ENCODE results near the gene NCK1. TPM values are rescaled to one million over a fixed set of nuclear protein-coding genes. Genes with fewer than 3 reads are reported as not detected.

Gene NCK1
- total and polyA plus RNA-seq, 2 experiments from 2014 or later = 28.4 to 28.7 TPM

DNA sequence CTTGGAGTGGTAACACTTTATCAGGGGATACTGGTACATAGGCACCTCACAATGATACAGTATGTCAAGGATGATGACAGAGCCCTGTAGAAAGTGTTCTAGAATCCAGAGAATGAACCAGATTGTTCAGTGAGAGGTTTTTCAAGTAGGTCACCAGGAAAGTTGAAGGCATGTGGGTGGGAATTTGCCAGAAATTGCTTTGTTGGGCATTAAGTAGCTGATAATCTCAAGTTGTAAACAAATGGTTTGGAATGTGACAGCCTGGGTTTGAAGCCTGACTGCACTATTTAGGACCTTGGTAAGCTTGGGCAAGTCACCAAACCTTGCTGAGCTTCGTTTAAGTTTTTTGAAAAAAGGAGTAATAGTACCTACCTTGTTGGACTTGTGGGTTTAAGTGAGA lies 30.5 kb upstream of the NCK1 start:
- no peaks in the 10 kb centered on the region for H3K36me3 ChIP-seq (ENCODE audit: insufficient read depth)
- H3K79me2 ChIP-seq (replicated peaks; ENCODE audit: insufficient read depth) = peaks cover 62% of the 10 kb centered on the region
- TF ChIP-seq ZNF114 (CRISPR knock-in tag; IDR thresholded peaks at IDR 0.05) = no peak
- TF ChIP-seq EZH2 (IDR thresholded peaks at IDR 0.05; ENCODE audit: low read depth, unreplicated experiment) = no peak
- no peak for TF ChIP-seq ZNF331 (CRISPR knock-in tag; IDR thresholded peaks at IDR 0.05; ENCODE audit: low read depth)
- TF ChIP-seq, protein P1, sequence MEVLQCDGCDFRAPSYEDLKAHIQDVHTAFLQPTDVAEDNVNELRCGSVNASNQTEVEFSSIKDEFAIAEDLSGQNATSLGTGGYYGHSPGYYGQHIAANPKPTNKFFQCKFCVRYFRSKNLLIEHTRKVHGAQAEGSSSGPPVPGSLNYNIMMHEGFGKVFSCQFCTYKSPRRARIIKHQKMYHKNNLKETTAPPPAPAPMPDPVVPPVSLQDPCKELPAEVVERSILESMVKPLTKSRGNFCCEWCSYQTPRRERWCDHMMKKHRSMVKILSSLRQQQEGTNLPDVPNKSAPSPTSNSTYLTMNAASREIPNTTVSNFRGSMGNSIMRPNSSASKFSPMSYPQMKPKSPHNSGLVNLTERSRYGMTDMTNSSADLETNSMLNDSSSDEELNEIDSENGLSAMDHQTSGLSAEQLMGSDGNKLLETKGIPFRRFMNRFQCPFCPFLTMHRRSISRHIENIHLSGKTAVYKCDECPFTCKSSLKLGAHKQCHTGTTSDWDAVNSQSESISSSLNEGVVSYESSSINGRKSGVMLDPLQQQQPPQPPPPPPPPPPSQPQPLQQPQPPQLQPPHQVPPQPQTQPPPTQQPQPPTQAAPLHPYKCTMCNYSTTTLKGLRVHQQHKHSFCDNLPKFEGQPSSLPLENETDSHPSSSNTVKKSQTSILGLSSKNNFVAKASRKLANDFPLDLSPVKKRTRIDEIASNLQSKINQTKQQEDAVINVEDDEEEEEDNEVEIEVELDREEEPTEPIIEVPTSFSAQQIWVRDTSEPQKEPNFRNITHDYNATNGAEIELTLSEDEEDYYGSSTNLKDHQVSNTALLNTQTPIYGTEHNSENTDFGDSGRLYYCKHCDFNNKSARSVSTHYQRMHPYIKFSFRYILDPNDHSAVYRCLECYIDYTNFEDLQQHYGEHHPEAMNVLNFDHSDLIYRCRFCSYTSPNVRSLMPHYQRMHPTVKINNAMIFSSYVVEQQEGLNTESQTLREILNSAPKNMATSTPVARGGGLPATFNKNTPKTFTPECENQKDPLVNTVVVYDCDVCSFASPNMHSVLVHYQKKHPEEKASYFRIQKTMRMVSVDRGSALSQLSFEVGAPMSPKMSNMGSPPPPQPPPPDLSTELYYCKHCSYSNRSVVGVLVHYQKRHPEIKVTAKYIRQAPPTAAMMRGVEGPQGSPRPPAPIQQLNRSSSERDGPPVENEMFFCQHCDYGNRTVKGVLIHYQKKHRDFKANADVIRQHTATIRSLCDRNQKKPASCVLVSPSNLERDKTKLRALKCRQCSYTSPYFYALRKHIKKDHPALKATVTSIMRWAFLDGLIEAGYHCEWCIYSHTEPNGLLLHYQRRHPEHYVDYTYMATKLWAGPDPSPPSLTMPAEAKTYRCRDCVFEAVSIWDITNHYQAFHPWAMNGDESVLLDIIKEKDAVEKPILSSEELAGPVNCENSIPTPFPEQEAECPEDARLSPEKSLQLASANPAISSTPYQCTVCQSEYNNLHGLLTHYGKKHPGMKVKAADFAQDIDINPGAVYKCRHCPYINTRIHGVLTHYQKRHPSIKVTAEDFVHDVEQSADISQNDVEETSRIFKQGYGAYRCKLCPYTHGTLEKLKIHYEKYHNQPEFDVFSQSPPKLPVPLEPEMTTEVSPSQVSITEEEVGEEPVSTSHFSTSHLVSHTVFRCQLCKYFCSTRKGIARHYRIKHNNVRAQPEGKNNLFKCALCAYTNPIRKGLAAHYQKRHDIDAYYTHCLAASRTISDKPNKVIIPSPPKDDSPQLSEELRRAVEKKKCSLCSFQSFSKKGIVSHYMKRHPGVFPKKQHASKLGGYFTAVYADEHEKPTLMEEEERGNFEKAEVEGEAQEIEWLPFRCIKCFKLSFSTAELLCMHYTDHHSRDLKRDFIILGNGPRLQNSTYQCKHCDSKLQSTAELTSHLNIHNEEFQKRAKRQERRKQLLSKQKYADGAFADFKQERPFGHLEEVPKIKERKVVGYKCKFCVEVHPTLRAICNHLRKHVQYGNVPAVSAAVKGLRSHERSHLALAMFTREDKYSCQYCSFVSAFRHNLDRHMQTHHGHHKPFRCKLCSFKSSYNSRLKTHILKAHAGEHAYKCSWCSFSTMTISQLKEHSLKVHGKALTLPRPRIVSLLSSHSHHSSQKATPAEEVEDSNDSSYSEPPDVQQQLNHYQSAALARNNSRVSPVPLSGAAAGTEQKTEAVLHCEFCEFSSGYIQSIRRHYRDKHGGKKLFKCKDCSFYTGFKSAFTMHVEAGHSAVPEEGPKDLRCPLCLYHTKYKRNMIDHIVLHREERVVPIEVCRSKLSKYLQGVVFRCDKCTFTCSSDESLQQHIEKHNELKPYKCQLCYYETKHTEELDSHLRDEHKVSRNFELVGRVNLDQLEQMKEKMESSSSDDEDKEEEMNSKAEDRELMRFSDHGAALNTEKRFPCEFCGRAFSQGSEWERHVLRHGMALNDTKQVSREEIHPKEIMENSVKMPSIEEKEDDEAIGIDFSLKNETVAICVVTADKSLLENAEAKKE (CRISPR knock-in tag; IDR thresholded peaks at IDR 0.05) = no peak
- no peak for TF ChIP-seq NANOG (IDR thresholded peaks at IDR 0.05; ENCODE audit: borderline replicate concordance)
- TF ChIP-seq, protein P2, sequence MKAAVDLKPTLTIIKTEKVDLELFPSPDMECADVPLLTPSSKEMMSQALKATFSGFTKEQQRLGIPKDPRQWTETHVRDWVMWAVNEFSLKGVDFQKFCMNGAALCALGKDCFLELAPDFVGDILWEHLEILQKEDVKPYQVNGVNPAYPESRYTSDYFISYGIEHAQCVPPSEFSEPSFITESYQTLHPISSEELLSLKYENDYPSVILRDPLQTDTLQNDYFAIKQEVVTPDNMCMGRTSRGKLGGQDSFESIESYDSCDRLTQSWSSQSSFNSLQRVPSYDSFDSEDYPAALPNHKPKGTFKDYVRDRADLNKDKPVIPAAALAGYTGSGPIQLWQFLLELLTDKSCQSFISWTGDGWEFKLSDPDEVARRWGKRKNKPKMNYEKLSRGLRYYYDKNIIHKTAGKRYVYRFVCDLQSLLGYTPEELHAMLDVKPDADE (IDR thresholded peaks at IDR 0.05) = no peak
- no peak for TF ChIP-seq CREB1 (CRISPR knock-in tag; IDR thresholded peaks at IDR 0.05; ENCODE audit: low read depth)
- TF ChIP-seq, protein P3, sequence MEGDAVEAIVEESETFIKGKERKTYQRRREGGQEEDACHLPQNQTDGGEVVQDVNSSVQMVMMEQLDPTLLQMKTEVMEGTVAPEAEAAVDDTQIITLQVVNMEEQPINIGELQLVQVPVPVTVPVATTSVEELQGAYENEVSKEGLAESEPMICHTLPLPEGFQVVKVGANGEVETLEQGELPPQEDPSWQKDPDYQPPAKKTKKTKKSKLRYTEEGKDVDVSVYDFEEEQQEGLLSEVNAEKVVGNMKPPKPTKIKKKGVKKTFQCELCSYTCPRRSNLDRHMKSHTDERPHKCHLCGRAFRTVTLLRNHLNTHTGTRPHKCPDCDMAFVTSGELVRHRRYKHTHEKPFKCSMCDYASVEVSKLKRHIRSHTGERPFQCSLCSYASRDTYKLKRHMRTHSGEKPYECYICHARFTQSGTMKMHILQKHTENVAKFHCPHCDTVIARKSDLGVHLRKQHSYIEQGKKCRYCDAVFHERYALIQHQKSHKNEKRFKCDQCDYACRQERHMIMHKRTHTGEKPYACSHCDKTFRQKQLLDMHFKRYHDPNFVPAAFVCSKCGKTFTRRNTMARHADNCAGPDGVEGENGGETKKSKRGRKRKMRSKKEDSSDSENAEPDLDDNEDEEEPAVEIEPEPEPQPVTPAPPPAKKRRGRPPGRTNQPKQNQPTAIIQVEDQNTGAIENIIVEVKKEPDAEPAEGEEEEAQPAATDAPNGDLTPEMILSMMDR (conservative IDR thresholded peaks at IDR 0.05; ENCODE audit: low read depth in 2 of 2) = no peak
- TF ChIP-seq STAT1 (IDR thresholded peaks at IDR 0.05; ENCODE audit: unreplicated experiment) = no peak
- no peak for TF ChIP-seq EZH2phosphoT487 (IDR thresholded peaks at IDR 0.05; ENCODE audit: unreplicated experiment)
- TF ChIP-seq POLR2AphosphoS5 (IDR thresholded peaks at IDR 0.05; ENCODE audit: low read depth) = no peak
- TF ChIP-seq JUNB (IDR thresholded peaks at IDR 0.05; ENCODE audit: unreplicated experiment) = no peak
- TF ChIP-seq, protein P4, sequence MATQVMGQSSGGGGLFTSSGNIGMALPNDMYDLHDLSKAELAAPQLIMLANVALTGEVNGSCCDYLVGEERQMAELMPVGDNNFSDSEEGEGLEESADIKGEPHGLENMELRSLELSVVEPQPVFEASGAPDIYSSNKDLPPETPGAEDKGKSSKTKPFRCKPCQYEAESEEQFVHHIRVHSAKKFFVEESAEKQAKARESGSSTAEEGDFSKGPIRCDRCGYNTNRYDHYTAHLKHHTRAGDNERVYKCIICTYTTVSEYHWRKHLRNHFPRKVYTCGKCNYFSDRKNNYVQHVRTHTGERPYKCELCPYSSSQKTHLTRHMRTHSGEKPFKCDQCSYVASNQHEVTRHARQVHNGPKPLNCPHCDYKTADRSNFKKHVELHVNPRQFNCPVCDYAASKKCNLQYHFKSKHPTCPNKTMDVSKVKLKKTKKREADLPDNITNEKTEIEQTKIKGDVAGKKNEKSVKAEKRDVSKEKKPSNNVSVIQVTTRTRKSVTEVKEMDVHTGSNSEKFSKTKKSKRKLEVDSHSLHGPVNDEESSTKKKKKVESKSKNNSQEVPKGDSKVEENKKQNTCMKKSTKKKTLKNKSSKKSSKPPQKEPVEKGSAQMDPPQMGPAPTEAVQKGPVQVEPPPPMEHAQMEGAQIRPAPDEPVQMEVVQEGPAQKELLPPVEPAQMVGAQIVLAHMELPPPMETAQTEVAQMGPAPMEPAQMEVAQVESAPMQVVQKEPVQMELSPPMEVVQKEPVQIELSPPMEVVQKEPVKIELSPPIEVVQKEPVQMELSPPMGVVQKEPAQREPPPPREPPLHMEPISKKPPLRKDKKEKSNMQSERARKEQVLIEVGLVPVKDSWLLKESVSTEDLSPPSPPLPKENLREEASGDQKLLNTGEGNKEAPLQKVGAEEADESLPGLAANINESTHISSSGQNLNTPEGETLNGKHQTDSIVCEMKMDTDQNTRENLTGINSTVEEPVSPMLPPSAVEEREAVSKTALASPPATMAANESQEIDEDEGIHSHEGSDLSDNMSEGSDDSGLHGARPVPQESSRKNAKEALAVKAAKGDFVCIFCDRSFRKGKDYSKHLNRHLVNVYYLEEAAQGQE (IDR thresholded peaks at IDR 0.05; ENCODE audit: unreplicated experiment) = no peak
- Mint-ChIP-seq H3K4me1 (peaks cover 11% of the 10 kb centered on the region; the same call in 2 of the 3 replicates), H3K27me3 (ENCODE audit: insufficient read depth, low read depth, poor library complexity) (peaks cover 3% of the 10 kb centered on the region), H3K4me3 (no peak overlapping the region), H3K9me3 (peaks cover 17% of the 10 kb centered on the region; the same call in 2 of the 3 replicates), H3K27ac (no peak overlapping the region), H3K36me3 (ENCODE audit: low read depth) (peaks cover 21% of the 10 kb centered on the region)
- no peak overlapping the region for H2AFZ ChIP-seq
- no peaks in the 10 kb centered on the region for H3K27me3 ChIP-seq (ENCODE audit: insufficient read depth)
- H3K9me2 ChIP-seq (ENCODE audit: insufficient read depth) = no peaks in the 10 kb centered on the region
- no peak overlapping the region for H3K27ac ChIP-seq (ENCODE audit: low read depth)
- H3K4me3 ChIP-seq = no peak overlapping the region
- H3K4me2 ChIP-seq = no peak overlapping the region
- no peaks in the 10 kb centered on the region for H3F3A ChIP-seq (replicated peaks; ENCODE audit: low read depth)
- DNase-seq (ENCODE audit: low spot score) (no peak), ATAC-seq (no peak)
- H4K20me1 ChIP-seq (replicated peaks; ENCODE audit: insufficient read depth) = peaks cover 10% of the 10 kb centered on the region; the same call in 1 of the 2 replicates
- H3K4me1 ChIP-seq (ENCODE audit: insufficient read depth) = no peaks in the 10 kb centered on the region
